ENCODE data around the gene AGPAT1.
A peak's percentile ranks its signal among the peaks of the same experiment; 100 is the strongest.
"Not testable (repeated sequence)": the region's sequence is repeated elsewhere in the genome, so short reads cannot be mapped to it uniquely, and the experiment has no call there.

The AGPAT1 gene

GRCh38 chr6:32198345-32198696, 22.4 kb upstream of the AGPAT1 start:
- no peak for DNase-seq

GRCh38 chr6:32196682-32197616, 21.1 kb upstream of the AGPAT1 start:
- peak in 1 of 2 experiments; percentile 47 for DNase-seq

- DNase-seq = peak; percentile 33 to 45
Observed at GRCh38 chr6:32195902-32196681, 20.2 kb upstream of the AGPAT1 start.

GRCh38 chr6:32195652-32195901, 19.7 kb upstream of the AGPAT1 start:
- peak; percentile 100 for DNase-seq

GRCh38 chr6:32194825-32195651, 19.2 kb upstream of the AGPAT1 start:
- peak; percentile 82 to 83 for DNase-seq

GRCh38 chr6:32194388-32194787, 18.5 kb upstream of the AGPAT1 start:
- DNase-seq = no peak

- DNase-seq = not testable (repeated sequence)
Observed at GRCh38 chr6:32193096-32193495, 17.2 kb upstream of the AGPAT1 start.

- DNase-seq = peak; percentile 70 to 81
Observed at GRCh38 chr6:32192608-32193039, 16.7 kb upstream of the AGPAT1 start, which contains the start of gene GPSM3. Gene GPSM3, minus strand, starts transcription at chr6:32192643. Its CDS starts 130 bp downstream, at chr6:32192513.

- no peak for DNase-seq
Observed at GRCh38 chr6:32191696-32192607, 16.1 kb upstream of the AGPAT1 start.

GRCh38 chr6:32190911-32191677, 15.2 kb upstream of the AGPAT1 start:
- no peak for DNase-seq

- DNase-seq = peak; percentile 91 to 92
Observed at GRCh38 chr6:32190054-32190851, 14.4 kb upstream of the AGPAT1 start, which contains the start of gene PBX2. Gene PBX2, minus strand, starts transcription at chr6:32190202. Its CDS starts 287 bp downstream, at chr6:32189915.

GRCh38 chr6:32189742-32190053, 13.8 kb upstream of the AGPAT1 start:
- no peak for DNase-seq

- no peak for DNase-seq
Observed at GRCh38 chr6:32189069-32189741, 13.3 kb upstream of the AGPAT1 start.

- no peak for DNase-seq
Observed at GRCh38 chr6:32188381-32189068, 12.6 kb upstream of the AGPAT1 start.

- not testable (repeated sequence) for DNase-seq
Observed at GRCh38 chr6:32187725-32188380, 12.0 kb upstream of the AGPAT1 start.

GRCh38 chr6:32187009-32187709, 11.3 kb upstream of the AGPAT1 start:
- no peak for DNase-seq

- not testable (repeated sequence) for DNase-seq
Observed at GRCh38 chr6:32186151-32186840, 10.4 kb upstream of the AGPAT1 start.

All from AML-193 (cell line).